Measurements from ENCODE around the gene DMAP1.

The DMAP1 gene

GRCh38 chr1:44262414-44262813, 49.1 kb downstream of the DMAP1 start:
- TF ChIP-seq EZH2phosphoT487 (IDR thresholded peaks at IDR 0.05; ENCODE audit: low read depth), result no peak
- TF ChIP-seq CTCF (IDR thresholded peaks at IDR 0.05; ENCODE audit: low read depth, low read length), result no peak
- H3K36me3 ChIP-seq (replicated peaks; ENCODE audit: low read depth, low read length), result no peaks in the 10 kb centered on the region
- H4K20me1 ChIP-seq (ENCODE audit: insufficient read depth, low read length), result no peaks in the 10 kb centered on the region
- no peaks in the 10 kb centered on the region for H3K79me2 ChIP-seq (ENCODE audit: low read length)
- no peaks in the 10 kb centered on the region for H3K27me3 ChIP-seq (ENCODE audit: low read depth, low read length)
- H3K4me2 ChIP-seq (ENCODE audit: low read length), result no peak overlapping the region
- H2AFZ ChIP-seq (ENCODE audit: low read depth, low read length), result no peak overlapping the region
- no peak overlapping the region for H3K9ac ChIP-seq (ENCODE audit: low read length)
- H3K27ac ChIP-seq (ENCODE audit: low read length), result no peak overlapping the region
- peaks cover 10% of the 10 kb centered on the region; the same call in 1 of the 2 replicates for H3K4me1 ChIP-seq (ENCODE audit: low read length)
- no peak overlapping the region for H3K4me3 ChIP-seq (ENCODE audit: low read length)
- no peaks in the 10 kb centered on the region for H3K9me3 ChIP-seq (ENCODE audit: insufficient read depth, low read length)

- no peak for TF ChIP-seq EZH2phosphoT487 (IDR thresholded peaks at IDR 0.05; ENCODE audit: low read depth)
- TF ChIP-seq CTCF (IDR thresholded peaks at IDR 0.05; ENCODE audit: low read depth, low read length), result no peak
- no peaks in the 10 kb centered on the region for H3K36me3 ChIP-seq (replicated peaks; ENCODE audit: low read depth, low read length)
- H3K4me2 ChIP-seq (ENCODE audit: low read length), result no peak overlapping the region
- peaks cover 10% of the 10 kb centered on the region; the same call in 1 of the 2 replicates for H3K4me1 ChIP-seq (ENCODE audit: low read length)
- H3K9ac ChIP-seq (ENCODE audit: low read length), result no peak overlapping the region
- H3K27me3 ChIP-seq (ENCODE audit: low read depth, low read length), result no peaks in the 10 kb centered on the region
- no peaks in the 10 kb centered on the region for H3K79me2 ChIP-seq (ENCODE audit: low read length)
- no peak overlapping the region for H3K27ac ChIP-seq (ENCODE audit: low read length)
- H4K20me1 ChIP-seq (ENCODE audit: insufficient read depth, low read length), result no peaks in the 10 kb centered on the region
- no peaks in the 10 kb centered on the region for H3K9me3 ChIP-seq (ENCODE audit: insufficient read depth, low read length)
- no peak overlapping the region for H2AFZ ChIP-seq (ENCODE audit: low read depth, low read length)
- H3K4me3 ChIP-seq (ENCODE audit: low read length), result no peak overlapping the region
Measured at GRCh38 chr1:44262816-44263567, 49.7 kb downstream of the DMAP1 start.

GRCh38 chr1:44263568-44264450, 50.5 kb downstream of the DMAP1 start:
- no peaks in the 10 kb centered on the region for H3K27me3 ChIP-seq (ENCODE audit: low read depth, low read length)
- no peaks in the 10 kb centered on the region for H3K36me3 ChIP-seq (replicated peaks; ENCODE audit: low read depth, low read length)
- no peak overlapping the region for H3K4me3 ChIP-seq (ENCODE audit: low read length)
- no peak for TF ChIP-seq EZH2phosphoT487 (IDR thresholded peaks at IDR 0.05; ENCODE audit: low read depth)
- TF ChIP-seq CTCF (IDR thresholded peaks at IDR 0.05; ENCODE audit: low read depth, low read length), result no peak
- no peak overlapping the region for H2AFZ ChIP-seq (ENCODE audit: low read depth, low read length)
- no peaks in the 10 kb centered on the region for H3K79me2 ChIP-seq (ENCODE audit: low read length)
- no peak overlapping the region for H3K9ac ChIP-seq (ENCODE audit: low read length)
- H3K4me1 ChIP-seq (ENCODE audit: low read length), result peaks cover 10% of the 10 kb centered on the region; the same call in 1 of the 2 replicates
- no peaks in the 10 kb centered on the region for H4K20me1 ChIP-seq (ENCODE audit: insufficient read depth, low read length)
- no peak overlapping the region for H3K4me2 ChIP-seq (ENCODE audit: low read length)
- H3K9me3 ChIP-seq (ENCODE audit: insufficient read depth, low read length), result no peaks in the 10 kb centered on the region
- H3K27ac ChIP-seq (ENCODE audit: low read length), result no peak overlapping the region

GRCh38 chr1:44264451-44264771, 51.1 kb downstream of the DMAP1 start:
- H2AFZ ChIP-seq (ENCODE audit: low read depth, low read length), result no peak overlapping the region
- H3K79me2 ChIP-seq (ENCODE audit: low read length), result no peaks in the 10 kb centered on the region
- H3K4me2 ChIP-seq (ENCODE audit: low read length), result no peak overlapping the region
- no peaks in the 10 kb centered on the region for H3K36me3 ChIP-seq (replicated peaks; ENCODE audit: low read depth, low read length)
- H3K4me1 ChIP-seq (ENCODE audit: low read length), result peaks cover 10% of the 10 kb centered on the region; the same call in 1 of the 2 replicates
- TF ChIP-seq EZH2phosphoT487 (IDR thresholded peaks at IDR 0.05; ENCODE audit: low read depth) (no peak), CTCF (IDR thresholded peaks at IDR 0.05; ENCODE audit: low read depth, low read length) (no peak)
- H4K20me1 ChIP-seq (ENCODE audit: insufficient read depth, low read length), result no peaks in the 10 kb centered on the region
- no peaks in the 10 kb centered on the region for H3K27me3 ChIP-seq (ENCODE audit: low read depth, low read length)
- H3K9me3 ChIP-seq (ENCODE audit: insufficient read depth, low read length), result no peaks in the 10 kb centered on the region
- no peak overlapping the region for H3K9ac ChIP-seq (ENCODE audit: low read length)
- H3K4me3 ChIP-seq (ENCODE audit: low read length), result no peak overlapping the region
- no peak overlapping the region for H3K27ac ChIP-seq (ENCODE audit: low read length)

Measured in OCI-LY3 (cell line).